Epithelial cell of proximal tubule (primary cell): ENCODE data around the gene ZNF467. TPM values are rescaled to one million over a fixed set of nuclear protein-coding genes. Genes with fewer than 3 reads are reported as not detected.

Source experiments
- DNase-seq: peaks from one replicate; pipeline ENCODE4 v3.0.0-alpha.2; 2011; ENCODE audit warnings: low read depth
- H3K4me3 ChIP-seq: 2 replicates; pipeline ENCODE4 v1.5.1; 2011; ENCODE audit warnings: low read depth, mild to moderate bottlenecking, low read length
- CTCF ChIP-seq: conservative IDR thresholded peaks from 2 replicates; pipeline ENCODE4 v1.5.1; 2012; ENCODE audit warnings: low read depth, mild to moderate bottlenecking, low read length
- total RNA-seq: library from RNA; depleted of rRNA; stranded (reverse); fragments of >200 nt; gene quantifications from 2 replicates; pipeline ENCODE4 v1.2.3, GENCODE V29; 2015

The ZNF467 gene
- total RNA-seq, 1 donor from 2014 or later: 0.12 TPM

- TF ChIP-seq CTCF: no peak
- H3K4me3 ChIP-seq: no peak overlapping the region
- DNase-seq: no peak
Observed at GRCh38 chr7:149762610-149763009, 10.8 kb downstream of the ZNF467 start.

GRCh38 chr7:149762089-149762488 is 11.3 kb downstream of the ZNF467 start:
- no peak for DNase-seq
- no peak for TF ChIP-seq CTCF
- H3K4me3 ChIP-seq: no peak overlapping the region

GRCh38 chr7:149761307-149761706 is 12.1 kb downstream of the ZNF467 start:
- no peak for DNase-seq
- TF ChIP-seq CTCF: no peak
- no peak overlapping the region for H3K4me3 ChIP-seq

GRCh38 chr7:149760538-149760937 is 12.8 kb downstream of the ZNF467 start:
- no peak for TF ChIP-seq CTCF
- no peak overlapping the region for H3K4me3 ChIP-seq
- DNase-seq: no peak

GRCh38 chr7:149759093-149759860 is 14.1 kb downstream of the ZNF467 start:
- DNase-seq: no peak
- TF ChIP-seq CTCF: no peak
- no peak overlapping the region for H3K4me3 ChIP-seq

- DNase-seq: no peak
- TF ChIP-seq CTCF: peak; percentile 76
- no peak overlapping the region for H3K4me3 ChIP-seq
Observed at GRCh38 chr7:149753375-149754233, 19.8 kb downstream of the ZNF467 start.
